Astrocyte of the spinal cord (primary cell): ENCODE data around the gene CXCL3.

Experiments used
- DNase-seq: peaks from one replicate; pipeline ENCODE4 v3.0.0; 2011; ENCODE audit warnings: low read depth, low spot score
- H3K4me3 ChIP-seq: 2 replicates; pipeline ENCODE4 v1.5.1; 2011; ENCODE audit warnings: low read depth, mild to moderate bottlenecking, low read length, moderate library complexity
- CTCF ChIP-seq: IDR thresholded peaks from 2 replicates; pipeline ENCODE4 v1.5.1; 2012; ENCODE audit warnings: low read depth, mild to moderate bottlenecking, low read length, inconsistent platforms
- in situ Hi-C: cut with HindIII; loops from 2 replicates; pipeline ENCODE4 v1.10.0; 2017; ENCODE audit warnings: low sequenced_read_pairs

The CXCL3 gene

GRCh38 chr4:74073358-74073757, 34.9 kb upstream of the CXCL3 start:
- in situ Hi-C loops = no loop called here
- no peak overlapping the region for H3K4me3 ChIP-seq
- no peak for TF ChIP-seq CTCF
- no peak for DNase-seq

GRCh38 chr4:74072739-74073138, 34.2 kb upstream of the CXCL3 start:
- no peak overlapping the region for H3K4me3 ChIP-seq
- in situ Hi-C loops = no loop called here
- no peak for DNase-seq
- TF ChIP-seq CTCF = no peak

- no peak overlapping the region for H3K4me3 ChIP-seq
- in situ Hi-C loops = no loop called here
- no peak for TF ChIP-seq CTCF
- DNase-seq = no peak
Observed at GRCh38 chr4:74067586-74067985, 29.1 kb upstream of the CXCL3 start.

GRCh38 chr4:74066232-74066631, 27.7 kb upstream of the CXCL3 start:
- no peak overlapping the region for H3K4me3 ChIP-seq
- no peak for TF ChIP-seq CTCF
- no peak for DNase-seq
- in situ Hi-C loops = no loop called here

- no peak for DNase-seq
- no peak for TF ChIP-seq CTCF
- in situ Hi-C loops = no loop called here
- H3K4me3 ChIP-seq = no peak overlapping the region
Observed at GRCh38 chr4:74065115-74065642, 26.7 kb upstream of the CXCL3 start.

- no peak for DNase-seq
- no peak for TF ChIP-seq CTCF
- in situ Hi-C loops = no loop called here
- no peak overlapping the region for H3K4me3 ChIP-seq
Observed at GRCh38 chr4:74063859-74064258, 25.4 kb upstream of the CXCL3 start.

- no peak overlapping the region for H3K4me3 ChIP-seq
- in situ Hi-C loops = no loop called here
- no peak for DNase-seq
- no peak for TF ChIP-seq CTCF
Observed at GRCh38 chr4:74062953-74063352, 24.5 kb upstream of the CXCL3 start.
